CD4-positive, alpha-beta T cell treated with Interleukin-6 for 4 hours (primary cell): ENCODE results near the gene FTO.

Source experiments
- DNase-seq: peaks from one replicate; pipeline ENCODE4 v3.0.0-alpha.2; 2020; ENCODE audit warnings: mixed read lengths

The FTO gene

GRCh38 chr16:54140057-54140787 is 436.3 kb downstream of the FTO start:
- no peak for DNase-seq

- DNase-seq: no peak
Observed at GRCh38 chr16:54140788-54141136, 436.8 kb downstream of the FTO start.

GRCh38 chr16:54142787-54143186 is 438.8 kb downstream of the FTO start:
- no peak for DNase-seq

GRCh38 chr16:54143410-54143809 is 439.5 kb downstream of the FTO start:
- DNase-seq: no peak

GRCh38 chr16:54143934-54144571 is 440.1 kb downstream of the FTO start:
- DNase-seq: no peak

- no peak for DNase-seq
Observed at GRCh38 chr16:54144572-54144947, 440.6 kb downstream of the FTO start.

- no peak for DNase-seq
Observed at GRCh38 chr16:54145881-54146280, 441.9 kb downstream of the FTO start.

- no peak for DNase-seq
Observed at GRCh38 chr16:54148974-54149373, 445.0 kb downstream of the FTO start.

- no peak for DNase-seq
Observed at GRCh38 chr16:54150861-54151260, 446.9 kb downstream of the FTO start.

GRCh38 chr16:54152362-54153239 is 448.6 kb downstream of the FTO start:
- DNase-seq: no peak

GRCh38 chr16:54153240-54153934 is 449.4 kb downstream of the FTO start:
- no peak for DNase-seq

GRCh38 chr16:54156349-54156748 is 452.4 kb downstream of the FTO start:
- DNase-seq: no peak

- DNase-seq: no peak
Observed at GRCh38 chr16:54158986-54159385, 455.0 kb downstream of the FTO start.

GRCh38 chr16:54159490-54160080 is 455.6 kb downstream of the FTO start:
- DNase-seq: no peak

GRCh38 chr16:54160252-54160860 is 456.4 kb downstream of the FTO start:
- DNase-seq: no peak

GRCh38 chr16:54160939-54161897 is 457.3 kb downstream of the FTO start:
- DNase-seq: no peak

GRCh38 chr16:54163197-54163843 is 459.4 kb downstream of the FTO start:
- DNase-seq: no peak

- DNase-seq: no peak
Observed at GRCh38 chr16:54164789-54165173, 460.8 kb downstream of the FTO start.

- DNase-seq: no peak
Observed at GRCh38 chr16:54165174-54165911, 461.4 kb downstream of the FTO start.
